K562 (cell line): Measurements from ENCODE around the gene UBA52. TPM values are rescaled to one million over a fixed set of nuclear protein-coding genes. Genes with fewer than 3 reads are reported as not detected.

Source experiments
- ATAC-seq: fragments of 200-7000 bp; cut with Tn5 transposase; 3 replicates; pipeline ENCODE4 v1.9.1; 2020; ENCODE audit warnings: moderate library complexity
- BruUV-seq: library from RNA; stranded (reverse); fragments of 400-500 nt; replicated peaks from 2 replicates; lab custom pipeline; 2021; lab: Mats Ljungman, UMichigan
- CTCF ChIA-PET: fragments of 300-600 bp; formaldehyde crosslinking; extraction: SDS; loops from one replicate; lab custom pipeline; 2021; ENCODE audit warnings: low intra/inter-chr PET ratio; lab: Yijun Ruan, JAX
- POLR2A ChIA-PET: fragments of 300-600, 350-650 bp; sonication (Branson Sonifier 250); formaldehyde crosslinking; extraction: SDS; loops from one replicate; lab custom pipeline; 2021; ENCODE audit warnings: antibody characterized with exemption, inconsistent platforms; lab: Yijun Ruan, JAX
- DNase-seq, 4 experiments: peaks; one replicate each; pipeline versions ENCODE4 v3.0.0 to v3.0.0-alpha.2; 2011 to 2018; ENCODE audit warnings: low spot score in 3 of 4, mixed read lengths in 3 of 4; ENCODE audit errors: extremely low read depth in 1 of 4
- FAIRE-seq: peaks from 2 replicates; lab custom pipeline; 2011; peaks lifted over from hg19 to GRCh38; lab: Jason Lieb, UNC
- H2AFZ ChIP-seq: 2 replicates; pipeline ENCODE4 v1.6.0; 2011; ENCODE audit warnings: low read depth, low read length, control low read depth, inconsistent platforms
- H3K27ac ChIP-seq: fragments of 200-600 bp; 3 replicates; pipeline ENCODE4 v1.8.0; 2011; ENCODE audit warnings: low read depth, mild to moderate bottlenecking, control low read depth, inconsistent platforms, low read length, moderate library complexity, mixed read lengths; ENCODE audit errors: extremely low read depth
- H3K27me3 ChIP-seq, 2 experiments: fragments of 300-600 bp in 1 of 2; 2 replicates in 1 of 2; 3 replicates in 1 of 2; pipeline versions ENCODE4 v1.6.0 to v1.8.0; 2011; ENCODE audit warnings: inconsistent platforms in 2 of 2, low read length in 2 of 2, mild to moderate bottlenecking in 1 of 2, mixed read lengths in 1 of 2, moderate library complexity in 1 of 2; ENCODE audit not compliant: control insufficient read depth in 2 of 2, insufficient read depth in 2 of 2
- H3K36me3 ChIP-seq: fragments of 300-600 bp; 3 replicates; pipeline ENCODE4 v1.8.0; 2011; ENCODE audit warnings: mild to moderate bottlenecking, low read length, inconsistent platforms; ENCODE audit not compliant: control insufficient read depth, insufficient read depth
- H3K4me1 ChIP-seq, 2 experiments: fragments of 200-600 bp in 1 of 2; replicated peaks in 1 of 2; 2 replicates in 1 of 2; 3 replicates in 1 of 2; pipeline versions ENCODE4 v1.5.1 to v1.8.0; 2011; ENCODE audit warnings: inconsistent platforms in 2 of 2, low read length in 2 of 2, mild to moderate bottlenecking in 1 of 2, mixed read lengths in 1 of 2, moderate library complexity in 1 of 2; ENCODE audit not compliant: control insufficient read depth in 2 of 2, insufficient read depth in 2 of 2
- H3K4me2 ChIP-seq: 2 replicates; pipeline ENCODE4 v1.6.1; 2011; ENCODE audit warnings: low read length, control low read depth, inconsistent platforms, mixed read lengths; ENCODE audit not compliant: insufficient read depth
- H3K4me3 ChIP-seq: fragments of 200-600 bp; sonication (generic), shearing (Covaris generic); 2 replicates; pipeline ENCODE4 v1.5.1; 2016; ENCODE audit warnings: control low read depth, inconsistent platforms
- H3K79me2 ChIP-seq: fragments of 200-600 bp; 3 replicates; pipeline ENCODE4 v1.8.0; 2011; ENCODE audit warnings: low read length, inconsistent platforms; ENCODE audit not compliant: control insufficient read depth, insufficient read depth
- H3K9ac ChIP-seq, 2 experiments: 2 replicates each; pipeline versions ENCODE4 v1.6.0 to v1.6.1; 2011; ENCODE audit warnings: low read depth in 2 of 2, low read length in 2 of 2, control low read depth in 1 of 2, inconsistent platforms in 1 of 2, mild to moderate bottlenecking in 1 of 2, mixed read lengths in 1 of 2; ENCODE audit not compliant: insufficient read depth in 1 of 2
- H3K9me1 ChIP-seq: one replicate; pipeline ENCODE4 v1.6.0; 2011; ENCODE audit warnings: inconsistent platforms, mild to moderate bottlenecking, low read length, moderate library complexity; ENCODE audit not compliant: control insufficient read depth, insufficient read depth
- H3K9me3 ChIP-seq: replicated peaks from 2 replicates; pipeline ENCODE4 v1.5.1; 2011; ENCODE audit warnings: low read depth, low read length, inconsistent platforms; ENCODE audit not compliant: control insufficient read depth, insufficient read depth
- H4K20me1 ChIP-seq: replicated peaks from 2 replicates; pipeline ENCODE4 v1.6.1; 2011; ENCODE audit warnings: low read length, inconsistent platforms, mixed read lengths; ENCODE audit not compliant: control insufficient read depth, insufficient read depth
- AFF1 ChIP-seq, 2 experiments: fragments of 450-650 bp; IDR thresholded peaks; 2 replicates each; pipeline ENCODE4 v1.6.1; 2018; ENCODE audit warnings: mild to moderate bottlenecking in 2 of 2, low read depth in 1 of 2; ENCODE audit not compliant: partially characterized antibody in 2 of 2
- KDM5B ChIP-seq: fragments of 200-600 bp; sonication (generic); IDR thresholded peaks from 2 replicates; pipeline ENCODE4 v1.6.1; 2012; ENCODE audit warnings: low read depth, mild to moderate bottlenecking, moderate library complexity, low read length, control low read depth, inconsistent platforms; ENCODE audit not compliant: insufficient replicate concordance
- in situ Hi-C: fragments of 300-500 bp; cut with MboI; formaldehyde crosslinking; loops from 4 replicates; pipeline ENCODE4 v1.15.0; 2018; ENCODE audit warnings: inconsistent platforms, mixed read lengths
- intact Hi-C: fragments of 100-400 bp; cut with micrococcal nuclease; formaldehyde crosslinking; loops from 2 replicates; pipeline ENCODE4 v1.14.2; 2022
- polyA plus RNA-seq, 8 experiments: library from polyadenylated mRNA; depleted of rRNA in 4 of 8; stranded (reverse) in 5 of 8; unstranded in 3 of 8; fragments of >200 nt; fragmentation: Nextera tagmentation in 2 of 8; fragmentation: Illumina TruSeq in 1 of 8; extraction: Ambion mirVana in 2 of 8; extraction: Trizol in 1 of 8; gene quantifications; 2 replicates each; pipeline versions ENCODE4 v1.2.1 to v1.2.3, GENCODE V29; 2011 to 2014; ENCODE audit warnings: inconsistent platforms in 1 of 8, missing spikeins in 1 of 8
- total RNA-seq, 7 experiments: library from RNA; depleted of rRNA in 6 of 7; stranded (reverse); fragments of >200 nt in 6 of 7; fragmentation: Illumina TruSeq in 2 of 7; extraction: Trizol in 2 of 7; gene quantifications; 2 replicates each; pipeline versions ENCODE4 v1.2.1 to v1.2.3, GENCODE V29; 2011 to 2021; ENCODE audit warnings: low replicate concordance in 1 of 7

UBA52 gene
- total and polyA plus RNA-seq, 9 of the 15 experiments (the other 6 are each of a cell fraction or from before 2014, with no cell fraction given), result 1,110 to 2,751 (median 1,733) TPM

- H4K20me1 ChIP-seq, result no peaks in the 10 kb centered on the region; the same call in none of the 2 replicates
- H2AFZ ChIP-seq, result no peak overlapping the region
- TF ChIP-seq AFF1 (IDR thresholded peaks at IDR 0.05; ENCODE audit: low read depth in 1 of 2, partially characterized antibody in 2 of 2) (peak in 1 of 2 experiments; percentile 88), KDM5B (no peak)
- intact Hi-C loops, result no loop called here
- no peaks in the 10 kb centered on the region for H3K36me3 ChIP-seq
- H3K4me1 ChIP-seq, result peaks cover 0 to 20% of the 10 kb centered on the region in 2 experiments; a peak in 2 of 5 replicates
- H3K9me1 ChIP-seq, result no peaks in the 10 kb centered on the region
- no peak overlapping the region for H3K9ac ChIP-seq
- POLR2A ChIA-PET, result no interaction called here
- no TSS peak for BruUV-seq
- H3K27ac ChIP-seq, result no peak overlapping the region
- H3K9me3 ChIP-seq, result no peaks in the 10 kb centered on the region
- H3K79me2 ChIP-seq, result no peaks in the 10 kb centered on the region
- ATAC-seq (no peak), DNase-seq (no peak), FAIRE-seq (no peak)
- H3K27me3 ChIP-seq, result peaks cover 15 to 39% of the 10 kb centered on the region in 2 experiments; a peak in 4 of 5 replicates
- H3K4me3 ChIP-seq, result no peak overlapping the region
- in situ Hi-C loops, result no loop called here
- CTCF ChIA-PET, result no interaction called here
- no peak overlapping the region for H3K4me2 ChIP-seq
Observed at GRCh38 chr19:18617562-18617961, 45.9 kb downstream of the UBA52 start.
